HPDE6-E6E7 (cell line): Measurements from ENCODE around the gene PCSK2.

Experiments
- DNase-seq: peaks from one replicate; pipeline ENCODE4 v3.0.0; 2011; ENCODE audit warnings: missing footprints; ENCODE audit errors: extremely low spot score

The PCSK2 gene

GRCh38 chr20:17445543-17445942 is 218.7 kb downstream of the PCSK2 start:
- no peak for DNase-seq

DNA sequence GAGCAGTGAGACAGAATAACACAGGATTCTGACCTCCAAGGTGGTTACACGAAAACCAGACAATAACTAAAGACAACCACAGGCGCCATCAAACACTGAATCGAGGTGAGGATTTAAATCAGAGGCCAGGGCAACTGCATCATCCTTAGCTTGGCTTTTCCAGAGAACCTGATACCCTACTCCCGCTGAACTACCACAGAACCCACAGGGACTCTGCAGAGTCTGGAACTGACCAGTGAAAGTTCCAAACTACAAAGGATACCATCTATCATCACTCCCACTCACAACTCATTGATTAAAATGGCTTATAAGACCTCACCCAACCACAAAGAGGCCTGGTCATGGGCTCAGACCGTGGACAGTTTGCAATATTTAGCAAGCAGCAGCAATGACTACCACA is 219.3 kb downstream of the PCSK2 start:
- DNase-seq: no peak

DNA sequence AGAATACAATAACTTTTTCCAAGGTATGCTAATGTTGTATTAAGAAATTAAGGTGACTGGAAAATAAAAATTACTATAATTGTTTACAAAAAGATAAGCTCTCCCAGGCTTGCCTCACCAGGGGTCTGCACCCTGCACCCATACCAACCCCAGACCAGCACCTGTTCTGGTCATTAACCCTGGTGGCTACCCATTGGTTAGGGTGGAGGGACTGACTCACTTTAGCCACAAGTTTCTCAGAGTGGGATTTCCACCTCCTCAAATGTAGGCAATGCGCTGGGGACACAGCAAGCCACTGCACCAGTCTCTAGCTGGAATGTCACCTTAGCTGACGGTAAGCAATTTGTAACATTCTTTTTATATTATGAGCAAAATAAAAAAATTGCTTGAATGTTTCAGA is 221.2 kb downstream of the PCSK2 start:
- DNase-seq: no peak

- DNase-seq: no peak
Measured at GRCh38 chr20:17449031-17449430, 222.2 kb downstream of the PCSK2 start.

DNA sequence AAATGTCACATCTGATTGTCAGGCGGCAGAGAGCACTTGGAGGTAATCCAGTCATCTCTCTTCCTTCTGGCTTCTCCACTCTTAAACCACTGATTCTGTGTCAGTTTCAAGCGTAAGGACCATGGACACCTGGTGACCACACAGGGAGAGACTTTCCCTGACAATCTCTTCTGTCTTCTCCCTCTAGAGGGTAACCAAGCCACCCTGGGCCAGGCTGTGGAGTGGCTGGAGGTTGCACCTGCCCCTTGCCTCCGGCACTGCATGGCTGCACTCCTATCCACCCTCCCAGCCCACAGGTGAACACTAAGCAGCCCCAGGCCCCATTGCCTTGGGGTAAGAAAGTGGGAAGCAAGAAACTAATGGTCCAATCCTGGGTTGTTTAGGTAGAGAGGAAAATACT is 225.6 kb downstream of the PCSK2 start:
- no peak for DNase-seq

DNA sequence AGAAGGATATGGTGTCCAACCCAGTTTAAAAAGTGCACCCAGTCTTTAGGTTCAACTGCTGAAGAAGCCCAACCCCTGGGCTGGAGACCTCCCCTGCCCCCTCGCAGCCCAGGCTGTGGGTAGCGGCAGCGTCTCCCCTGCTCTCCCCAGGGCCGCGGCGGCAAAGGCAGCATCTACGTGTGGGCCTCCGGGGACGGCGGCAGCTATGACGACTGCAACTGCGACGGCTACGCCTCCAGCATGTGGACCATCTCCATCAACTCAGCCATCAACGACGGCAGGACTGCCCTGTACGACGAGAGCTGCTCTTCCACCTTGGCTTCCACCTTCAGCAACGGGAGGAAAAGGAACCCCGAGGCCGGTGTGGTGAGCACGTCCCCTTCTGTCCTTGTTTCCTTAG is 226.8 kb downstream of the PCSK2 start:
- no peak for DNase-seq

GRCh38 chr20:17456279-17456678 is 229.4 kb downstream of the PCSK2 start:
- no peak for DNase-seq

DNA sequence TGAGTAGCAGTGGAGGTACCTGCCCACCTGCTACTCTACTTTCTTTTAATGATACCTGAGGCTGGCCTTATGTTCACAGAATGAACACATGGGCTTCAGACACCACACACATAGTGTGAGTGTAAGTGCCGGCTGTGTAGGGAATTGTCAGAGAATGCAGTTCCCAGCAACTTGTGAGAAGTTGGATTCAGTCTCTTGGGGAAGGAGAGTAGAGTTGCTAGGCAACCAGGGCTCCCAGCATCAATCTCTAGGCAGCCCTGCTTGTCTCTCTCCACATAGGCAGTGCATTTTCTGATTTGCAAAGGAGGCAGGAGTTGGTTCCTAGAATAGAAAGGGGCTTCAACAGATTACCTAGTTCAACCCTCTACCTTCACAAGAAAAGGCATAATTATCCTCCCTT is 230.2 kb downstream of the PCSK2 start:
- DNase-seq: no peak

- DNase-seq: no peak
Measured at GRCh38 chr20:17457588-17458190, 230.8 kb downstream of the PCSK2 start.

GRCh38 chr20:17460119-17460518 is 233.3 kb downstream of the PCSK2 start:
- DNase-seq: no peak

DNA sequence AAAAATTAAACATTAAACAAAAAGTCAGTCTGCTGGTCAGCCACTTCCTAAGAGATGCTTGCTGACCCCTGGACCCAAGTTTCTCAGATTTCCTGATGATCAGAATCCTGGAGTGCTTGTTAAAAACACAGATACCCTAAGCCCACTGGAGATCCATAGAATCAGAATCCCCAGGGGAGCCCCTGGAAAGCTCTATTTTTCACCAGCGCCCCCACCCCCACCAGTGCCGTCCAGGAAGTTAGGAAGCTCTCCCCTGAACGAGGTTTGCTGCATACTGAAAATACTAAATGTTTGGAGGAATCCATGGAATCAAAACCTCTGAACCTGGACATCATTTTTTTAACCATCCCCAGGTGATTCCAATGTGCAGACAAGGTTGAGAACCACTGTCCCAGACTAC is 235.1 kb downstream of the PCSK2 start:
- no peak for DNase-seq

DNA sequence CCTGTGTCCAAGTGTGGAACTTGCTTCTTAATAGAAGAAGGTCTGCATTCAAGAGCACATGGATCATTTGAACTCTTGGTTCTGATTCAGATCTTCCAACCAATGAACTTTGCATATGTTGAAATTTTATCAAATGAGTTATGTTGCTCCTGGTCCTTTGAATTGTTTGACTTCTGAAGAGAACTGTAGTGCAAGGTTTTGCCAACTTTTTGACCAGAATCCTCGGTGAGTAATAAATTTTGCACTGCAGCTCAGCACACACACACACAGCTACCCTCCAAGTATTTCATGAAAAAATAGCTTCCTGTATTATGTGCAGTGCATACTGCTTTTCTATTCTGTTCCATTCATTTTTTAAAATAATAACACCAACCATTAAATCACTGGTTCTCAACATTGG is 236.9 kb downstream of the PCSK2 start:
- no peak for DNase-seq

GRCh38 chr20:17465236-17465635 is 238.4 kb downstream of the PCSK2 start:
- DNase-seq: no peak

GRCh38 chr20:17466641-17467040 is 239.8 kb downstream of the PCSK2 start:
- DNase-seq: no peak

GRCh38 chr20:17467120-17467655 is 240.3 kb downstream of the PCSK2 start:
- DNase-seq: no peak

GRCh38 chr20:17468073-17468840 is 241.4 kb downstream of the PCSK2 start:
- no peak for DNase-seq

- no peak for DNase-seq
Measured at GRCh38 chr20:17469246-17470030, 242.6 kb downstream of the PCSK2 start.

DNA sequence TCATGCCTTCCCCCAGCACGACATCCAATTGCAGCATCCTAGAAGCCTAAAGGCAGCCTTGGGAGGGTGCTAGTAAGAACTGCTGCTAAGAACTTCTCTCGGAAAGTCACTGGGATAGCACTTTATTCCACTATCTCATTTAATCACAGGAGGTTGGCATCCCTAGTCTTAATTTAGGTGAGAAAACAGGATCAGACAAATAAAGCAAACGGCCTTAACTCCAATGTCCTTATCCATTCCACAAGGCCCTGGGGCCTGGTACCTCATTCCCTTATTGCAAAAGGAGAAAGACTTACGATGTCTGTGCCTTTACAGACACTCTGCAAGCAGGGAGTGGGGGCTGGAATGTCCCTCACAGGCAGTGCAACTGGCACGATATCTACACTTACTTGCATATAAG is 243.7 kb downstream of the PCSK2 start:
- DNase-seq: no peak

- DNase-seq: no peak
Measured at GRCh38 chr20:17470973-17471372, 244.1 kb downstream of the PCSK2 start.

GRCh38 chr20:17471606-17472187 is 244.9 kb downstream of the PCSK2 start:
- DNase-seq: no peak

GRCh38 chr20:17473659-17474058 is 246.8 kb downstream of the PCSK2 start:
- DNase-seq: no peak

DNA sequence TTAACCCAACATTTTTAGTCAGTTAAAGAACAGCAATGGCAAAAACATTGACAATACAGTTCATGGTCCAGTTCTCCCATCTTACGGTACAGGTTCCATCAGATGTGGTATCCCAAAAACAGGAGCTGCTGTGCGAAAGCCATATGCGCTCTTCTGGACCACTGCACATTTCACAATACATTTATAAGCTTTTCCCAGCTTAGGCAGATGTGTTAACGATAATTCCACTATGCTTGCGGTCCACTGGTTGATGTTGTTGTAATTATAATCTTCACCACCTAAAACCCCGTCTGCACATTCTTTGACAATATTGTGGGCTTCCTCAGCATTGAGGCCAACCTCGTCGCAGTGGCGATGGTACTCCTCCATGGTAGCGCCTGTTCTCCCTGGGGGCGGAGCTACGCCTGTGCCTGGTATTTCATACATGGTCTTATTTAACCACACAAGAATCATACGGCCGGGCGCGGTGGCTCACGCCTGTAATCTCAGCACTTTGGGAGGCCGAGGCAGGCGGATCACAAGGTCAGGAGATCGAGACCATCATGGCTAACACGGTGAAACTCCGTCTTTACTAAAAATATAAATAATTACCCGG is 252.3 kb downstream of the PCSK2 start:
- no peak for DNase-seq
